IMR-90 (cell line): ENCODE measurements around the gene PANK2.
A peak's percentile ranks its signal among the peaks of the same experiment; 100 is the strongest.

Experiments used
- BHLHE40 ChIP-seq: fragments of 150-350 bp; IDR thresholded peaks from 2 replicates; pipeline ENCODE4 v1.6.1; 2016; ENCODE audit warnings: mild to moderate bottlenecking, low read depth, low read length
- CEBPB ChIP-seq: IDR thresholded peaks from 2 replicates; pipeline ENCODE4 v1.6.1; 2012; ENCODE audit warnings: low read depth, low read length, improper control_type of control experiment
- CHD1 ChIP-seq: IDR thresholded peaks from 2 replicates; pipeline ENCODE4 v1.6.1; 2012; ENCODE audit warnings: low read depth, low read length, improper control_type of control experiment
- MAZ ChIP-seq: IDR thresholded peaks from 2 replicates; pipeline ENCODE4 v1.6.1; 2012; ENCODE audit warnings: low read depth, mild to moderate bottlenecking, low read length, improper control_type of control experiment, moderate library complexity, borderline replicate concordance
- MXI1 ChIP-seq: IDR thresholded peaks from 2 replicates; pipeline ENCODE4 v1.6.1; 2012; ENCODE audit warnings: low read depth, mild to moderate bottlenecking, low read length, moderate library complexity, borderline replicate concordance
- POLR2A ChIP-seq: IDR thresholded peaks from 2 replicates; pipeline ENCODE4 v1.6.1; 2012; ENCODE audit warnings: mild to moderate bottlenecking, low read depth, low read length
- RAD21 ChIP-seq: IDR thresholded peaks from 2 replicates; pipeline ENCODE4 v1.6.1; 2012; ENCODE audit warnings: low read length, improper control_type of control experiment
- RCOR1 ChIP-seq: IDR thresholded peaks from 2 replicates; pipeline ENCODE4 v1.6.1; 2012; ENCODE audit warnings: mild to moderate bottlenecking, low read length, improper control_type of control experiment; ENCODE audit not compliant: insufficient replicate concordance
- RFX5 ChIP-seq: IDR thresholded peaks from 2 replicates; pipeline ENCODE4 v1.8.0; 2012; ENCODE audit warnings: low read depth, mild to moderate bottlenecking, low read length, moderate library complexity
- TF ChIP-seq, protein P1 (sequence below): conservative IDR thresholded peaks from 2 replicates; pipeline ENCODE4 v1.5.1; 2012; ENCODE audit warnings: mild to moderate bottlenecking, low read depth, low read length, improper control_type of control experiment

DNA sequence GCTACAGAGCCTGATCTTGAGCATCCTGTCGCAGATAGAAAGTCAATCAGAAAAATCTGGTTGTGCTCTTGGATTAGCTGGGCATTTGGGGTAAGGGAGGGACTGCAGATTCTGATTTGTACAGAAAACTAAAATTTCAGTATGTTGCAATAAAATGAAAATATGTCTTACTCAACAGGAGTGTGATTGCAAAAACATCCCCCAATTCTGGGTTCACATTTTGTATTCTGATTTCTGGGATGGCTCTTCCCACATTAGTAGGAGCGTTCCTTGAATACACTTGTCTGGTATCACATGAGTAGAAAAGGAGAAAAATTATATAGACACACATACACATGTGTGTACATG, 40.5 kb downstream of the PANK2 start:
- TF ChIP-seq, protein P1, sequence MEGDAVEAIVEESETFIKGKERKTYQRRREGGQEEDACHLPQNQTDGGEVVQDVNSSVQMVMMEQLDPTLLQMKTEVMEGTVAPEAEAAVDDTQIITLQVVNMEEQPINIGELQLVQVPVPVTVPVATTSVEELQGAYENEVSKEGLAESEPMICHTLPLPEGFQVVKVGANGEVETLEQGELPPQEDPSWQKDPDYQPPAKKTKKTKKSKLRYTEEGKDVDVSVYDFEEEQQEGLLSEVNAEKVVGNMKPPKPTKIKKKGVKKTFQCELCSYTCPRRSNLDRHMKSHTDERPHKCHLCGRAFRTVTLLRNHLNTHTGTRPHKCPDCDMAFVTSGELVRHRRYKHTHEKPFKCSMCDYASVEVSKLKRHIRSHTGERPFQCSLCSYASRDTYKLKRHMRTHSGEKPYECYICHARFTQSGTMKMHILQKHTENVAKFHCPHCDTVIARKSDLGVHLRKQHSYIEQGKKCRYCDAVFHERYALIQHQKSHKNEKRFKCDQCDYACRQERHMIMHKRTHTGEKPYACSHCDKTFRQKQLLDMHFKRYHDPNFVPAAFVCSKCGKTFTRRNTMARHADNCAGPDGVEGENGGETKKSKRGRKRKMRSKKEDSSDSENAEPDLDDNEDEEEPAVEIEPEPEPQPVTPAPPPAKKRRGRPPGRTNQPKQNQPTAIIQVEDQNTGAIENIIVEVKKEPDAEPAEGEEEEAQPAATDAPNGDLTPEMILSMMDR: no peak
- TF ChIP-seq RCOR1 (no peak), CHD1 (no peak), POLR2A (no peak), CEBPB (peak; percentile 78), MAZ (no peak), MXI1 (no peak), RAD21 (no peak), RFX5 (no peak), BHLHE40 (no peak)
